Mucosa of descending colon (tissue), 3 donors: ENCODE data around the gene GZMH. TPM values are rescaled to one million over a fixed set of nuclear protein-coding genes. Genes with fewer than 3 reads are reported as not detected.

ENCODE experiments used
- ATAC-seq: fragments of 200-7000 bp; cut with Tn5 transposase; one replicate; pipeline ENCODE4 v1.9.1; 2020; ENCODE audit warnings: mild to moderate bottlenecking, moderate library complexity
- DNase-seq, 3 donors: peaks; one replicate each; pipeline ENCODE4 v3.0.0-alpha.2; 2020
- H3K36me3 ChIP-seq: fragments of 200-600 bp; one replicate; pipeline ENCODE4 v1.8.0; 2021; ENCODE audit warnings: low read depth, mild to moderate bottlenecking
- H3K4me1 ChIP-seq: fragments of 200-600 bp; one replicate; pipeline ENCODE4 v1.8.0; 2021; ENCODE audit warnings: low read depth, mild to moderate bottlenecking
- H3K4me3 ChIP-seq: fragments of 200-600 bp; one replicate; pipeline ENCODE4 v1.8.0; 2021; ENCODE audit warnings: mild to moderate bottlenecking
- H3K9me3 ChIP-seq: fragments of 200-600 bp; one replicate; pipeline ENCODE4 v1.8.0; 2021; ENCODE audit warnings: mild to moderate bottlenecking
- intact Hi-C, 2 donors: fragments of 100-400 bp; cut with DNase I in 1 of 2; cut with micrococcal nuclease in 1 of 2; formaldehyde crosslinking; loops; one replicate each; pipeline versions ENCODE4 v1.11.0 to v1.11.1; 2022; cut with DNase I, micrococcal nuclease
- total RNA-seq, 3 donors: library from RNA; stranded (reverse); fragmentation: NEBNext Ultra II Directional in 2 of 3; extraction: Animal tissue kit (Norgen Biotek cat#: 25700) in 2 of 3; gene quantifications; one replicate each; pipeline versions ENCODE4 v1.2.1 to v1.2.4, GENCODE V29; 2021 to 2023
- TF ChIP-seq, protein P1 (sequence below): fragments of 200-600 bp; IDR thresholded peaks from one replicate; pipeline ENCODE4 v1.8.0; 2022; ENCODE audit warnings: antibody characterized with exemption, mild to moderate bottlenecking
- donor health status: DM: no; HTN: no; CAD: no; lungs with moderate emphysema.
- donor health status: DM: no; HTN: no; CAD: no.
- donor health status: DM: no; HTN: yes; CAD: no.

Gene GZMH
- total RNA-seq, 3 donors from 2014 or later: 0.35 to 1.2 (median 1.0) TPM

DNA sequence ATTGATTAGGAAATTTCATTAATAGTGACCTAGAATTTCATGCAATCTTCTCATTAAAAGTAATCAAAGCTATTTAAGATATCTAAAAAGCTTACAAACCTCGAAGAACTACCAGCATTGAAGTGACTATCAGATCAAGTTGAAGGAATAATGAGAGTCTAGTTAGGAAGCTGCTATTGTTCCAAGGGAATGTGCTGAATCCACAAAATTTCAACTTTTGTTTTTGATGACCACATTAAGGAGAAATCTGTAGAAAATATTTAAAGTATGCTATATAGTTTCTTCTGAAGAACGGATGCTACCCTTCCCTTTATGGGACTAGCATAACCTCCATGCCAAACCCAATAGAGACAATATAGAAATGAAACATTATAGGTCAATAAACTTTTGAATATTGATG lies 30.9 kb downstream of the GZMH start:
- Histone ChIP-seq H3K4me3 (no peak overlapping the region), H3K36me3 (no peaks in the 10 kb centered on the region), H3K9me3 (no peaks in the 10 kb centered on the region), H3K4me1 (no peaks in the 10 kb centered on the region)
- intact Hi-C loops: no loop called here
- DNase-seq (no peak), ATAC-seq (no peak)
- TF ChIP-seq, protein P1, sequence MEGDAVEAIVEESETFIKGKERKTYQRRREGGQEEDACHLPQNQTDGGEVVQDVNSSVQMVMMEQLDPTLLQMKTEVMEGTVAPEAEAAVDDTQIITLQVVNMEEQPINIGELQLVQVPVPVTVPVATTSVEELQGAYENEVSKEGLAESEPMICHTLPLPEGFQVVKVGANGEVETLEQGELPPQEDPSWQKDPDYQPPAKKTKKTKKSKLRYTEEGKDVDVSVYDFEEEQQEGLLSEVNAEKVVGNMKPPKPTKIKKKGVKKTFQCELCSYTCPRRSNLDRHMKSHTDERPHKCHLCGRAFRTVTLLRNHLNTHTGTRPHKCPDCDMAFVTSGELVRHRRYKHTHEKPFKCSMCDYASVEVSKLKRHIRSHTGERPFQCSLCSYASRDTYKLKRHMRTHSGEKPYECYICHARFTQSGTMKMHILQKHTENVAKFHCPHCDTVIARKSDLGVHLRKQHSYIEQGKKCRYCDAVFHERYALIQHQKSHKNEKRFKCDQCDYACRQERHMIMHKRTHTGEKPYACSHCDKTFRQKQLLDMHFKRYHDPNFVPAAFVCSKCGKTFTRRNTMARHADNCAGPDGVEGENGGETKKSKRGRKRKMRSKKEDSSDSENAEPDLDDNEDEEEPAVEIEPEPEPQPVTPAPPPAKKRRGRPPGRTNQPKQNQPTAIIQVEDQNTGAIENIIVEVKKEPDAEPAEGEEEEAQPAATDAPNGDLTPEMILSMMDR: no peak

DNA sequence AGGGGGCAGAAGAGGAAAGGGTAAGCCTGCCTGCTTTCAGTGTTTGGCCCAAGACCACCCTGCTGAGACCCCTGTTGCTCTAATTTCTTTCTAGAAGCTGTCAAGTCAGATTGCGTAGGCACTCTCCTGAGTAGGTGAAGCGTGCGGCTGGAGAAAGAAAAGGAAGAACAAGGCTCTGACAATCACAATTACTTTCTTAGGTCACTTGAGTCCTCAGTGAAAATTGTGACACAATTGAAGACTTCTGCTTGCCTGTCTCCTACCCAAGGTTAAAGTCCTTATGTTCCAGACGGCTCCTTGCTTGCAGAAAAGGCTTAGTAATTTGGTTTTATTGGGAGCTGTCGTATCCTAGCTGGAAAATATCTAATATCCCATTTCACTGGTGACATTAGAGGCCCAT lies 32.7 kb downstream of the GZMH start:
- H3K36me3 ChIP-seq: no peaks in the 10 kb centered on the region
- intact Hi-C loops: no loop called here

DNA sequence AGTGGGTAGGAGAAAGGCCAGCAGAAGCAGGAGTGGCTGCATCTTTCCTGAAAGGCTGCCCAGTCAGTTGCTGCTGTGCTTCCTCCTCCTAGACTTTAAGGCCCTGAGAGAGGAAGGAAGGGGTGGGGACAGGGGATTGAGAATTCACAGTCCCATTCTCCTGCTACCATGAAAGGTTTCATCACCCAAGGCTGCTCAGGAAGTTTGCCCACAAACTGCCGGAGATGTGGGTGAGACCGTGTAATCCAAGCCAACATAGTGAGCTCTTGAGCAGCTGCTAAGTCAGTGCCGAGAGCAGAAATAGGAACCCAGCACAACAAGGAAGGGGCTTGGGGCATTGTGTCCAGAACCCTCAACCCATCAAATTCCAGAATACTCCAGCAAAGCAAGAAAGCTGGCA lies 33.3 kb downstream of the GZMH start, which contains the start of gene CTSG:
TSS of gene CTSG (minus strand) at position 69 of the 400 bp plus-strand sequence. CDS start at position 42, 27 bp downstream.
- DNase-seq: no peak
- H3K4me1 ChIP-seq: no peaks in the 10 kb centered on the region
- intact Hi-C loops: no loop called here
- ATAC-seq: no peak
- no peaks in the 10 kb centered on the region for H3K36me3 ChIP-seq
- no peaks in the 10 kb centered on the region for H3K9me3 ChIP-seq
- TF ChIP-seq, protein P1: no peak
- H3K4me3 ChIP-seq: no peak within 1 kb of the TSS

More for the DNA sequence above, 32.7 kb downstream of the GZMH start:
- no peaks in the 10 kb centered on the region for H3K4me1 ChIP-seq
- no peaks in the 10 kb centered on the region for H3K9me3 ChIP-seq
- no peak overlapping the region for H3K4me3 ChIP-seq
- ATAC-seq: no peak
- TF ChIP-seq, protein P1: no peak
- DNase-seq: no peak

DNA sequence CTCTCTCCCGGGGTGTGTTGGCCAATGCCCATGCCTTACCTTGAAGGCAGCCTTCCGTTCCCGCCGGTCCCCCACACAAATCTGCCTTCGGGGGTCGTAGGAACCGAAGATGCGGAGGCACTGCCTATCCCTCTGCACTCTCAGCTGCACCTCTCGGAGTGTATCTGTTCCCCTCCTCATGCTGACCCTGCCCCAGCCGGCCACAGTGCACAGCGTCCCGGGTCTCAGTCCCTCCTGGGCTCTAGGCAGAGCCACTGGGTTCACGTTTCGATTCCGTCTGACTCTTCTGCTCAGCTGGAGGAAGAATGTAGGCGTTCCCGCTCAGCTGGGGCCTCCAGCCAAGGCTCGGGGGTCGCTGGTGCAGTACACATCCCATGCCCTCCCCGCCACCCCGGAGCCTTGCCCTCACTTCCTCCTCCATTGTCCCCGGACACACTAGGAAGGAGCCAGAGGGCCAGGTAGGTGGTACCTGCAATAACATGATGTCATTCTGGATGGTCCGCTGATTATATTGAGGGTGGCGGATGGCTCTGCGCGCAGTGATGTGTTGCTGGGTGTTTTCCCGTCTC lies 35.2 kb downstream of the GZMH start:
- DNase-seq (peak in 1 of 3 donors; percentile 35), ATAC-seq (no peak)
- no peaks in the 10 kb centered on the region for H3K36me3 ChIP-seq
- H3K4me3 ChIP-seq: no peak overlapping the region
- intact Hi-C loops: no loop called here
- H3K9me3 ChIP-seq: no peaks in the 10 kb centered on the region
- TF ChIP-seq, protein P1: no peak
- H3K4me1 ChIP-seq: no peaks in the 10 kb centered on the region

DNA sequence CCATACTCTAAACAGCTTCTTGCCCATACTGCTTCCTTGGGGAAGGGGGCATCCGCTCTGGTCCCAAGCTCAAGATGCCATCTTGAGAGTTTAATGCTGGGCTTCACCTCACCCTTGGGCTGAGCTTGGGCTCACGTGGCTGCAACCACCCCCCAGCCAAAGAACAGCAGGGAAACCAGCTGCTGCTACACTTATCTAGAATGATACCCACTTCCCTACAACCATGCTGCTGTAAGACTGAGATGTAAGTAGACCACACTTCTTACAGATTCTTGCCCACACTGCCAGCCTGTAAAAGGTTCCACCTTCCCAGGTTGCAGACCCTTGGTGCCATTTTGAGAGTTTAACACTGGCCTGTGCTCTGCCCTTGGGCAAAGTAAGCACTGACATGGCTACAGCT lies 43.2 kb downstream of the GZMH start:
- Histone ChIP-seq H3K36me3 (no peaks in the 10 kb centered on the region), H3K4me1 (no peaks in the 10 kb centered on the region), H3K9me3 (peaks cover 17% of the 10 kb centered on the region), H3K4me3 (no peak overlapping the region)
- TF ChIP-seq, protein P1: no peak
- ATAC-seq (no peak), DNase-seq (no peak)
- intact Hi-C loops: no loop called here

DNA sequence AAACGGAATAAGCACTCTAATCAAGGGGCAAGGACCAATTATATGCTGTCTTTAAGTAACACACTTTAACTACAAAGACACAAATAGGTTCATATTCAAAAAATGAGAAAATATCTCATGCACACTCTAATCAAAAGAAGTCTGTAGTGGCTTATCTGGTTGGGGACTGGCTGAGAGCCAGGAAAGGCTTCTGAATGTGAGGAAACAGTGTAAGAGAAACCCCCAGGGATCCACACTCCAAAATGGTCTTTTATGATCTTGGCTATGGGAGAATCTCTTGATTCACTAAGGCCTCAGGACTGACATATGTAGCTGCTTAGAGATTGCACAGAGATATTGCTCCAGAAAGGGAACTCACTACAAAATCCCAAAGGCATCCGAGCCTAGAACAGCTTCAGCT lies 43.7 kb downstream of the GZMH start:
- TF ChIP-seq, protein P1: no peak
- Histone ChIP-seq H3K9me3 (peaks cover 17% of the 10 kb centered on the region), H3K4me1 (no peaks in the 10 kb centered on the region), H3K36me3 (no peaks in the 10 kb centered on the region), H3K4me3 (no peak overlapping the region)
- intact Hi-C loops: no loop called here
- DNase-seq: no peak
- ATAC-seq: no peak
